ENCODE data around the gene CLDN20. TPM values are rescaled to one million over a fixed set of nuclear protein-coding genes. Genes with fewer than 3 reads are reported as not detected.
A peak's percentile ranks its signal among the peaks of the same experiment; 100 is the strongest.

The CLDN20 gene
- total RNA-seq, 2 experiments from 2014 or later: not detected

GRCh38 chr6:155269765-155270164, 6.0 kb downstream of the CLDN20 start:
- ATAC-seq (no peak), DNase-seq (no peak)
- H3K27me3 Mint-ChIP-seq: no peaks in the 10 kb centered on the region
- ChIA-PET POLR2A (no interaction called here), CTCF (interaction anchor here (0.8 to 1.7 kb wide), 5 partner anchors 10 to 342 kb away, joined by 3 to 6 read pairs (median 3); no protein-coding TSS in a partner anchor)
- H3K9me3 Mint-ChIP-seq: no peaks in the 10 kb centered on the region
- no peak overlapping the region for H3K4me3 Mint-ChIP-seq
- TF ChIP-seq CTCF (IDR thresholded peaks at IDR 0.05): no peak
- peaks cover 28% of the 10 kb centered on the region for H3K36me3 Mint-ChIP-seq (ENCODE audit: low read depth)
- H3K27ac Mint-ChIP-seq: no peak overlapping the region
- H3K4me1 Mint-ChIP-seq (ENCODE audit: low read depth): peaks cover 8% of the 10 kb centered on the region
- intact Hi-C loops (cut with micrococcal nuclease): loop anchor here (5.0 kb wide), 1 partner anchor 82 kb away; no protein-coding TSS in a partner anchor

- TF ChIP-seq CTCF (IDR thresholded peaks at IDR 0.05): no peak
- intact Hi-C loops (cut with micrococcal nuclease): no loop called here
- POLR2A ChIA-PET: no interaction called here
- Mint-ChIP-seq H3K27ac (no peak overlapping the region), H3K4me3 (no peak overlapping the region), H3K27me3 (no peaks in the 10 kb centered on the region), H3K4me1 (ENCODE audit: low read depth) (peaks cover 8% of the 10 kb centered on the region), H3K9me3 (no peaks in the 10 kb centered on the region), H3K36me3 (ENCODE audit: low read depth) (peaks cover 29% of the 10 kb centered on the region)
- ATAC-seq (no peak), DNase-seq (no peak)
- CTCF ChIA-PET: interaction anchor here (0.8 to 2.2 kb wide), 3 partner anchors 15 to 342 kb away, joined by 3 to 10 read pairs (median 3); no protein-coding TSS in a partner anchor
Observed at GRCh38 chr6:155270561-155271091, 6.8 kb downstream of the CLDN20 start.

GRCh38 chr6:155271145-155271544, 7.3 kb downstream of the CLDN20 start:
- no peaks in the 10 kb centered on the region for H3K9me3 Mint-ChIP-seq
- DNase-seq: no peak
- intact Hi-C loops (cut with micrococcal nuclease): no loop called here
- H3K27ac Mint-ChIP-seq: no peak overlapping the region
- CTCF ChIA-PET: interaction anchor here (1.2 to 2.2 kb wide), 2 partner anchors 15 to 343 kb away, joined by 3 to 10 read pairs; no protein-coding TSS in a partner anchor
- no peaks in the 10 kb centered on the region for H3K27me3 Mint-ChIP-seq
- peaks cover 27% of the 10 kb centered on the region for H3K36me3 Mint-ChIP-seq (ENCODE audit: low read depth)
- TF ChIP-seq CTCF (IDR thresholded peaks at IDR 0.05): no peak
- no peak for ATAC-seq
- H3K4me1 Mint-ChIP-seq (ENCODE audit: low read depth): peaks cover 8% of the 10 kb centered on the region
- no peak overlapping the region for H3K4me3 Mint-ChIP-seq
- POLR2A ChIA-PET: no interaction called here

- no peak for TF ChIP-seq CTCF (IDR thresholded peaks at IDR 0.05)
- intact Hi-C loops (cut with micrococcal nuclease): no loop called here
- no peaks in the 10 kb centered on the region for H3K9me3 Mint-ChIP-seq
- H3K27me3 Mint-ChIP-seq: no peaks in the 10 kb centered on the region
- CTCF ChIA-PET: interaction anchor here (0.7 to 2.2 kb wide), 3 partner anchors 14 to 344 kb away, joined by 3 to 10 read pairs (median 4); no protein-coding TSS in a partner anchor
- DNase-seq (no peak), ATAC-seq (no peak)
- H3K4me1 Mint-ChIP-seq (ENCODE audit: low read depth): peaks cover 10% of the 10 kb centered on the region
- H3K4me3 Mint-ChIP-seq: no peak overlapping the region
- POLR2A ChIA-PET: no interaction called here
- H3K27ac Mint-ChIP-seq: peak overlapping the region; percentile 16
- H3K36me3 Mint-ChIP-seq (ENCODE audit: low read depth): peaks cover 22% of the 10 kb centered on the region
Observed at GRCh38 chr6:155272353-155273232, 8.8 kb downstream of the CLDN20 start.

- no peaks in the 10 kb centered on the region for H3K27me3 Mint-ChIP-seq
- intact Hi-C loops (cut with micrococcal nuclease): no loop called here
- DNase-seq (no peak), ATAC-seq (no peak)
- TF ChIP-seq CTCF (IDR thresholded peaks at IDR 0.05): no peak
- H3K27ac Mint-ChIP-seq: no peak overlapping the region
- peaks cover 21% of the 10 kb centered on the region for H3K36me3 Mint-ChIP-seq (ENCODE audit: low read depth)
- no peaks in the 10 kb centered on the region for H3K9me3 Mint-ChIP-seq
- H3K4me3 Mint-ChIP-seq: no peak overlapping the region
- ChIA-PET POLR2A (no interaction called here), CTCF (interaction anchor here (1.1 kb wide), 1 partner anchor 13 kb away, joined by 3 read pairs; no protein-coding TSS in a partner anchor)
- H3K4me1 Mint-ChIP-seq (ENCODE audit: low read depth): peaks cover 8% of the 10 kb centered on the region
Observed at GRCh38 chr6:155273431-155273830, 9.6 kb downstream of the CLDN20 start.
